HG03469 (cell line): ENCODE measurements around the gene SMAD7.

Source experiments
- ATAC-seq: cut with Tn5 transposase; IDR thresholded peaks from one replicate; pipeline ENCODE4 v1.9.1; 2021; ENCODE audit warnings: mild to moderate bottlenecking, moderate library complexity, moderate number of reproducible peaks; ENCODE audit not compliant: unreplicated experiment

The SMAD7 gene

DNA sequence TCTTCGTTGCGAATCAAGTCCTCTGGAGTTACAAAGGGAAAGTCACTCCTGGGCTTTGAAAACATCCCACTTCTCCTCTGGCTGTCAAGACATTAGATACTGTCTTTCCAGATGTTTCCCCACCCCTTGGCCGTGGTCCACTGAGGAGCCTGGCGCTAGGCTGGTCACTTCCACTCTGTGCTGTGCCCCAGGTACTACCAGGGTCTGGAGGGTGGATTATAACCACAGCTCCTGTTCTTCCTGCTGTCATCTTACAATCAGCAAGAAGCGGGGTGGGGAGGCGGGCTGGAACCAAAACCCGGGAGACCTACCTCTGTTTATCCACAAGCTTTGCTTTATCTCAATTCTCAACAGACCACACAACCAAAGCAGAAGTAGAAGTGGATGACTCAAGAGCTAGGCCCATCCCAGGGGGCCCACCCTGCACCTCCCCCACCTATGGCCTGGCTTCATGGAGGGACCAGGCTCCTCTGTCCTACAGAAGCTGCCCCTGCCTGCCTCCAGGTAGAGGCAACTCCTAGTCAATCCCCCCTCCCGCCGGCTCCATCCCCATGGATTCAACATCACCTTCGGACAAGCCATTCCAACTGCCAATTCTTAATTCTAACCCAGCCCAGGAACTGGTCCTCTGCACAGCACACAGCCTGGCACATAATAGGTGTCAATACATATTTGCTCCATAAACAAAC is 17.8 kb downstream of the SMAD7 start:
- ATAC-seq, result no peak

DNA sequence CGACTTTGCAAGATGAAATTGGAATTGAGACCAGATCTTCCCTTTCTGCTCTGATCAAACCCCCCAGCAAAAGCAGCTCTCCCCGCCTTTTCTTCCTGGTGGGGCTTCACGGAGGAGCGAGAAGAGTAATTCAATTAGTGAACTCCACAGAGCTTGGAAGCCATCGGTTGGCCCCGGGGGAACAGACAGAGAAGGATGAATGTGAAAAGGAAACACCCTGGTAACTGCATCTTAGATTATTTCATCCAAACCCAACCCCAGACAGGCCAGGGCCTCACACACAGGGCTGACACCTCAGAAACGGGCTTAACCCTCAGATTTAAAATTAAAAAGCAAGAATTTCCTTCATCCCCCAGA is 18.3 kb downstream of the SMAD7 start:
- ATAC-seq, result no peak

- no peak for ATAC-seq
Measured at GRCh38 chr18:48931680-48932461, 18.9 kb downstream of the SMAD7 start.

- ATAC-seq, result no peak
Measured at GRCh38 chr18:48930926-48931325, 19.8 kb downstream of the SMAD7 start.

DNA sequence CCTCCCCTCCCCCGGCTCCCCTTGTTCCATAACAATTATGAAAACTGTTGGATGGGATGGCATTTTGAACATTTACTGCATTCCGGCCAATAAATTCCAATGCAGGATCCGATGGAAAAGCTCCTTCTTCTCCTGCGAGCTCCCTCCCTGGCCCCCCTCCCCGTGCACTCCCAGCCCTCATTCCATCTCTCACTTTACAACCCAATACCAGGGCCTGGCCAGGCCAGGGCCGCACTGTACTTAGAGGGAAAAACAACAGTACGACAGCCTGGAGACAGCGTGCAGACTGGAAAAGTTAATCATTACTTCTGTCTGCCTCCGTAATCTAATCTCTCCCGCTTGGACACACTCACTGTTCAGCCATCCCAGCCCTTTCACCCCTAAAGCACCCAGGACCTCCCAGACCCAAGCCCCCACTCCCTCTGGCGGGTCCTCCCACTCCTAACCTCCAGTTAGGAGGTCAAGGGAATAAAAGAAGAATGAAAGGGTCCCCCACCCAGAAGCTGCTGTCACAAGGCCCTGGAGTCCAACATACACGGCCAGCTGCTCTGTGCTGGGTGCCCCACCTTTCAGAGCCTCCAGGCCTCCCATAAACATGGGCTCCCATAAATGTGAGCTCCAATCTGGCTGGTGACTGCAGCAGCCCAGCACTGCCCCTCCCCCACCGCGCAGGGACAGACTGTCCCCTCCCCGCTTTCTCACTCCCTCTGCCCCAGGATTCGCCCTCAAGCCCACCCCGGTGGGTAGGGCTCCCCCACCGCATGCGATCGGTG is 20.6 kb downstream of the SMAD7 start:
- ATAC-seq, result no peak

- no peak for ATAC-seq
Measured at GRCh38 chr18:48929212-48929612, 21.6 kb downstream of the SMAD7 start.

DNA sequence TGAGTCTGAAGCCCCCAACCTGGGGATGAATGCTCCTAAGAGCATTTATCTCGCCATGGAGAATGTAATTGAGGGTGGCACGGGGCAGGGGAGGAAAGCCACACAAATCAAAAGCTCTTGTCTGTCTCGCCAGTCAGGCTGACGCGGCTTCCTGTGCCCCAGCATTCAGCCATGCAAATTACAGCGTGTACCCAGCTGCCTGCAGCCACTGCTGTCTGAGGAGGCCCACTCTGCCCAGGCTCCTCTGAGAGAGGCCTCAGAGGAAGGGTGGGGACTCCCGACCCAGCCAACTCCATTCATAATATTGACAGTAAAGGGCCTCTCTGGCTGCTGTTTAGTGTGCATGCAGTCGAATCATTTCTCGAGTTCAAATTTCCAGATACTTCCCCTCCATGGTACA is 22.0 kb downstream of the SMAD7 start:
- ATAC-seq, result peak; percentile 63

GRCh38 chr18:48927286-48928080 is 23.3 kb downstream of the SMAD7 start:
- ATAC-seq, result no peak

- no peak for ATAC-seq
Measured at GRCh38 chr18:48926420-48926857, 24.3 kb downstream of the SMAD7 start.

DNA sequence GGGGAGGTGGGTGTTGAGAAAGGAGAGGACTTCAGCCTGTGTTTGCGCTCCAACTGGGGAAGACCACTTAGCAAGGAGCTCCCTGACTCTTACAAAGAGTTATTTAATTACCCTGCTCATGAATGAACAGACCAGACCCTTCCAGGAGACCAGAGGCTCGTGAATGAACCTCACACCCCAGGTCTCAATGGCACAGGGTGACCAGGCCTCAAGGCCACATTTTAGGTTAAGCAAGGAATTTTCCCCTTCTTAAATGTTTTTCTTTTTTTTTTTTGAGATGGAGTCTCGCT is 25.3 kb downstream of the SMAD7 start:
- ATAC-seq, result no peak

- ATAC-seq, result no peak
Measured at GRCh38 chr18:48924630-48925490, 25.9 kb downstream of the SMAD7 start.

DNA sequence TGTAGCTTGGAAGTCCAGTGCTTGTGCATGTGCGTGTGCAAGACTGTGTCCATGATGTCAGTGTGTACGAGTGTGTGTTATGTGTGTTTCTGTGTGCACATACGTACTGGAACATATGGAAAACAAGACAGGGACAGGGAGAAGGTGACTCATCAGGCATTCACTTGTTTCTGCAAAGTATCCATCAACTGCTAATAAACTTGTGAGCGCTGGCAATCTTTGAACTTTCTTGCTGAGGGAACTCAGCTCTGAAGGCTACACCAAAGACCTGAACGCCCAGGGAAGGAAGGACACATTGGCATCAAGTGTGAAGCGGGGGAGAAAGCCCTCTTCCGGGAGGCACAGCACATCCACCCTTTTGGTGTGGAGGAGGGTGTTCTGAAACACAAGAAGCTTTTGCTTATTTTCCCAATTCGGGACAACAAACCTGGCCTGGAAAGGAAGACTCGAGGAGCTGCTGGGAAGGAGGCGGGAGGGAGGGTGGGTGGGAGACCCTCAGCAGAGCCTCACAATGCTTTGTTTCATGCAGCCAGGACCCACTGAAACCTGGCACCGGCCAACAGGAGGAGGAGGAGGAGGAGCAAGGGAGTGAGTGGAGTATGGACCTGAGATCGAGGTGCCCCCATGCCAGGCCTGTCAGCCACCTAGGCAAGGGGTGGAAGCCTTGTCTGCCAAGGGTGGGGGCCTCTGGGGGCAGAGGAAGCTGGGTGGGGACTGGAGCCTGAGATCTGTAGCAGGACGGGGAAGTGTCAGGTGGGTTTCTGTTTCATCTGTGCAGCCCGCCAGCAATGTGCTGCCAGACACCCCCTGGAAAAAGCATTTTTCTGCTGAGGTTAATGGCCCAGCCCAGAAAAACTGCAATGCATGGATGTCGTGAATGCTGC is 26.8 kb downstream of the SMAD7 start:
- ATAC-seq, result no peak

- no peak for ATAC-seq
Measured at GRCh38 chr18:48922801-48923730, 27.7 kb downstream of the SMAD7 start.

- ATAC-seq, result no peak
Measured at GRCh38 chr18:48922226-48922800, 28.5 kb downstream of the SMAD7 start.

- no peak for ATAC-seq
Measured at GRCh38 chr18:48921305-48922225, 29.2 kb downstream of the SMAD7 start.

DNA sequence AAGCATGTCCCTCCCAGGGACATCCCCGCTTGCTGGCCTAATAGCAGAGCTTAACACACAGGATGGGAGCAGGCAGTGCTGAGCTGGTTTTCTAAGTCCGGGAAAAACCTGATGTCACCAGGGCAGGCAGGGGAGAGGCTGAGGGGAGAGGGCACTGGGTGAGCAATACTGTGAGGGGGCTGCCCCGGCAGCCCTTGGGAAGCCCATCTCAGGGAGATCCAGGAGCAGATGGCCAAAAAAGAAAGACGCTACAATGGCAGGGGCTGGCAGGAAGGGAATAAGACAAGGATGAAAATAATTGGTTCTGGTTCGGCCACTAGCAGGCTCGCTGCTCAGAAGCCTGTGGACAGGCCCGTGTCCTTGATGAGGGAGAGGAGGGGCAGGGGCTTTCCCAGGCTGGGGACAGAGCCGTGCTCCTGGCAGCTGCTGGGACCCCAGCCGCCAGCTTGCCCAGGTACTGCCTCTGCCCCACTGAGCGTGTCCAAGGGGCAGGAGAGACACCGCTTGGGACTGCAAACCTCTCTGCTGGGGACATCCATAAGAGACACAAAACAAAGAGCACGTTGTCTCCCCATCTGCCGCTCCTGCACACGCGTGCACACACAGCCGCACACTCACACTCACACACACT is 30.2 kb downstream of the SMAD7 start:
- ATAC-seq, result no peak
